CD4-positive, alpha-beta T cell treated with Interleukin-17A for 1 hour (primary cell): ENCODE data around the gene HLCS.
"Not testable (repeated sequence)": the region's sequence is repeated elsewhere in the genome, so short reads cannot be mapped to it uniquely, and the experiment has no call there.

Experiments
- DNase-seq: peaks from one replicate; pipeline ENCODE4 v3.0.0-alpha.2; 2020

HLCS gene

GRCh38 chr21:36845790-36846189 is 120.7 kb downstream of the HLCS start:
- DNase-seq: no peak

DNA sequence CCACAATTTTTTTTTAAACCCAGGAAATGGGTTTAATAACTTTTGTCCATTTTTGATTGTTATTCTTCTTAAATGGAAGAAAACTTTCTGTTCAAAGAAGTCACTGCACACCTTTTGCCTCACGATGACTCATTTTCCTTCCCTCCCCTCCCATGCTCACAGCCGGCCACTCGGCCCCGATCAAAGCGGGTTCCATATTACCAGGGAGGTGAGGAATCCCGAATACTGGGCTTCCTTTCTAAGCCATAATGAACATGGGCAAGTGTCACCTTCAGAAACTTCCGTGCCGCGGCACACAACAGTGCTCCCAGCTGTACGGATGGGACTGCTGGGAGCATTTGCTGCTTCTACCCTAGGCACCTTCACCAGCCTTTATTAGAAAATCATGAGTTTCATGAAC is 121.4 kb downstream of the HLCS start:
- no peak for DNase-seq

DNA sequence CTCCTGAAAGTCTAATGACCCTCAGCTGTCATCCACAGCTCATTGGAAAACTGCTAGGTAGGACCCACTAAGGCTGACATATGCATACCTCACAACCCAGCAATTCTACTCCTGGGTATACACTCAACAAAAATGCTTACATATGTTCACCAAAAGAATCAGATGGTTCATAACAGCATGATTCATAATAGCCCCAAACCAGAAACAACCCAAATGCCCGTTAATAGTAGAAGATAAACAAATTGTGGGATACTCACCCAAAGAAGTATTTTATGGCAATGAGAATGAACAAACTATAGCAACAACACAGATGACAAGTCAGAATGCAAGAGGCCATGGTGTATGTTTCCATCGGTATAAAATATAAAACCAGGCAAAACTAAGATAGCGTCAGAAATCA is 124.6 kb downstream of the HLCS start:
- no peak for DNase-seq

GRCh38 chr21:36839735-36840134 is 126.7 kb downstream of the HLCS start:
- no peak for DNase-seq

- no peak for DNase-seq
Observed at GRCh38 chr21:36839123-36839522, 127.3 kb downstream of the HLCS start.

DNA sequence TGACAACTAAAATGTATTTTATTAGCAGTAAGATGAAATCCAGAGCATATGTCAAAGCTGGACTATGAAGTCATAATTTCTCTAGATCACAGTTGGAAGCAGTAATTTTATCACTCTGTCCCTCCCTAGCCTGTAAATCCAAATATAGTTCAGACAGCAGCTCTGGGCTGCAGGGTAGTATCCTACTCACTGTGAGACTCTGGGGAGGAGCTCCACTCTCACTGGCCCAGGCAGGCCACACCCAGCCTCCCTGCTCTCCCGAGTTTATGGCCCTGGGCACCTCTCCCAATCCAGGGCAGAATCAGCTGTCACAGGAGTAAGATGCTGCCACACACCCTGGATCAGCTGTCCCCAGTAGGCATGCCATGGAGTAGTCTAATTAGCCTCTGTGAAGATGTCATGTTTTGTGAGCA is 131.1 kb downstream of the HLCS start:
- DNase-seq: no peak

DNA sequence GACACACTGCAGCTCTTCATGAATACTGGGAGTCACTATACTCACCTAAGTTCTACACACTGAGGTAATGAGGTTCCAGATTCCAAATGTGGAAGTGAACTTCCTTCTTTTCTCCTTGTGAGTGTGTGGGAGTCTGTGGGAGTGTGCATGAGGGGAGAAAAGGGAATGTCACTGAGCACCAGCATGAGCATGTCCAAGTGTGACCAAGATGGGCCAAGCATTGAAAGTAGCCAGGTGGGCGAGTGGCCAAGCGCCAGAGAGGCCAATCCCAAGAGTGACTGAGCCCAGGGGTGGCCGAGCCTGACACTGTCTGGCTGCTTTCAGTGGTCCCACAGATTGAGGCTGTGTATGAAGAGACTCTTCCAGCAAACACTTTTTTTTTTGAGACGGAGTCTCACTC is 132.3 kb downstream of the HLCS start:
- no peak for DNase-seq

- DNase-seq: no peak
Observed at GRCh38 chr21:36830100-36830499, 136.4 kb downstream of the HLCS start.

- DNase-seq: no peak
Observed at GRCh38 chr21:36828891-36829515, 137.5 kb downstream of the HLCS start.

DNA sequence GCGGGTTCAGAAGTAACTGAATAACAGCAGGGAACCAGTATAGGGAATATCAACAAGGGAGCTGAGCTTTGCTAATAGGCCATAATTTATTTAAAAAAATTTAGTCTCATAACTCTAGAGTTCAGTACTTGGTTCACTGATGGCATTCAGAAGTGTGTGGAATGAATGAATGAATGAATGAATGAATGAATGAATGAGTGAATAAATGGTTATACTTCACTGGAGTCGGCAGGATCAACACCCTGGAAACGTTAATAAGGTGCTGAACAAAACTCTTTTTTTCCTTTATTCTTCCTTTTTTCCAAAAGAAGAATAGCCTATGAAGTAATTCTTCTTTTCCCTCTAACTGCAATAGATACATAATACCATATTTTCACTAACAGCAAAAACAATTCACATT is 138.3 kb downstream of the HLCS start:
- no peak for DNase-seq

DNA sequence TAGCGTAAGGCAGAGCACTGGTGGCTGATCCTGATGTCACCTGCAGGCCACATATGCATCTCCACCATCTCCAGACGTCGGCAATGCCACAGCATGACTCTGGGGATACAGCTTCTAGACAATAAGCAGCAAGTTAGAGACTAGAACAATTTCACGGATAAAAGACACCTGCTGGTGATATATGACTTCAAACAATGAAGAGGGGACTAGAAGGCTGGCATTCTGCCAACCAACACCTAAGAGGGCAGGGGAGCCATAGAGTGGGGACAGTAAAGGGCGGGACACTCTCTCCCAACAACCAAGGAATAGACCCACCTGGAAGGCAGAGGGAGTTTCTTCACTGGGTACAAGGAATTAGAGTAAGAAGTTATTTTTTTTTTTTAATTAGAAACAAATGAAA is 140.8 kb downstream of the HLCS start:
- no peak for DNase-seq

- DNase-seq: no peak
Observed at GRCh38 chr21:36821032-36821299, 145.5 kb downstream of the HLCS start.

GRCh38 chr21:36820176-36821031 is 146.1 kb downstream of the HLCS start:
- DNase-seq: no peak

DNA sequence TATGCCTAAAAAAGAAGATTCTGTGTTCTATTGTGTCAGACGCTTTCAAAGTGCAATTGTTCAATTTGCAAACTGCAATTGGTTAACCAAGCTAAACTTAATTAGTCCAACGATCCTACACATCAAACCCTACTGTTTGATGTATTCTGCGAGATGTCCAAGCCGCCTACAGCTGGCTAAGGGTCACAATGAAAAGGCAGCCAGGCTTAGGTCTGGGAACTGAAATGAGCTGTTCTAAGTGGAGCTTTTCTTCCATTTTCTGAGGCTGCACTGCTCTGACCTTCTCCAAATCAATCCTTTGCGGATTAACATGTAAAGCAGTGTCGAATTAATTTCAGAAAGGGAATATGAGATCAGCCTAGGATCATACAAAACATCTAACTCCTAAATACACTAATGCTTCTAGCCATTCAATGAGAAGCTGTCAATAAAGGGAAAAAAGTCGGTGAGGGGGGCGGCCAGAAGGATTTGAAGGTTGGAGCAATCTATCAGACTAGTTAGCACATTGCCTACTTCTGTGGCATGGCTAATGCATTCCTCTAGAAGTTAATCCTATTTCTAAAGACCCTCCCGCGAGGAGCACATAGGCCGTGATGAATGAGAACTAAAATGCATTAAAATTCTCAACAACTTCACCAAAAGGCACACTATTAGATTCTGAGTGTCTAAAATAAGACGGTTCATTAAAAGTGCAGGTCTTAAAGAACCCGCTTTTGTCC is 148.6 kb downstream of the HLCS start:
- DNase-seq: no peak

- DNase-seq: no peak
Observed at GRCh38 chr21:36816561-36817130, 149.8 kb downstream of the HLCS start.

DNA sequence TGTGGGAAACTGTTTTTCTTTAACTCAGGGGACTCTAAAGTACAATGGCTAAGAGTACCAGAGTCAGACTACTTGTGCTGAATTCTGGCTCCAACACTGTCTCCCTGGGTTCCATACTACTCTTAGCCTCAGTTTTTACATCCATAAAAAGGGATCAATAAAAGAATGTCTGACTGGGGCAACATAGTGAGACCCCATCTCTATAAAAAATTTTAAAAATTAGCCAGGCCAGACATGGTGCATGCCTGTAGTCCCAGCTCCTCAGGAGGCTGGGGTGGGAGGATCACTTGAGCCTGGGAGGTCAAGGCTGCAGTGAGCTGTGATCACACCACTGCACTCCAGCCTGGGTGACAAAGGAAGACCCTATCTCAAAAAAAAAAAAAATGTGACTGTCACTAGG is 150.4 kb downstream of the HLCS start:
- not testable (repeated sequence) for DNase-seq

DNA sequence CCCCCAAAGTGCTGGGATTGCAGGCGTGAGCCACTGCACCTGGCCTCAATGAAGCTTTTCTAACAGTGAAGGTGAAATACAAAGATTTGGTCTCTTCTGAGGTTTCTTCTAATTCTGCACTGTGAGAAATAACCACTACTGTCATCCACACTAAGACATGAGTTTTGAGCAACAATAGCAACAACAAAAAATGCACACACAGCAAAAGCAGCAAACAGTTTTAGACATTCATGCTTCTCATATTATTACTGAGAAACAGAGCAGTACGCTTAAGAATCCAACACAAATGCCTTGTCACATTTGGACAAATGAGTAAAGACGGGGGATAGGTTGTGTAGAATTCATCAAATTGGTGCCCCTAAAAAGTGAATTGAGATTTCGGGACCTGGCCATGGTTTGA is 151.2 kb downstream of the HLCS start:
- DNase-seq: no peak

GRCh38 chr21:36813052-36813451 is 153.4 kb downstream of the HLCS start:
- DNase-seq: no peak

GRCh38 chr21:36811762-36812161 is 154.7 kb downstream of the HLCS start:
- no peak for DNase-seq

GRCh38 chr21:36810443-36810842 is 156.0 kb downstream of the HLCS start:
- DNase-seq: no peak

DNA sequence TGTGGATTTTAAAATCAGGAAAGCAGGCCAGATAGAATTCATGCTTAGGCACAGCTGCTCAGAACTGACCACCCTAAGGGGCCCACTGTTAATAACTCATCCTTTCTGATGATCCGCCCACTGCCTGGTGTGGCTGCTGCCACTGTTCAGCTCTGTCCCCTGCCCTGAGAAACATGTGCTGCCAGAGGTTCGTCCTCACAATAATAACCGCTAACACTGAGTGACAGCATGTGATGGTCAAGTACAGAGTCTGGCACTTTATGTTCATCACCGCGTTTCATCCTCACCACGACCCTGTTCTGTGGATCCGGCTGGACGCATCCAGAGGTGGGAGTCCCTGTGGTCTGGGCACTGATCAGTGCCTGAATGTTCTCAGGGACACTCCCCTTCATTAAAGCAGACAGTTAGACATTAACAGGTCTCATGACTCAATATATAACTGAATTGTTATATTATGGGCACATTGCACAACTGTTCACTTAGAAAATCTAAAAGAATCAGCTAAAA is 159.0 kb downstream of the HLCS start:
- no peak for DNase-seq

DNA sequence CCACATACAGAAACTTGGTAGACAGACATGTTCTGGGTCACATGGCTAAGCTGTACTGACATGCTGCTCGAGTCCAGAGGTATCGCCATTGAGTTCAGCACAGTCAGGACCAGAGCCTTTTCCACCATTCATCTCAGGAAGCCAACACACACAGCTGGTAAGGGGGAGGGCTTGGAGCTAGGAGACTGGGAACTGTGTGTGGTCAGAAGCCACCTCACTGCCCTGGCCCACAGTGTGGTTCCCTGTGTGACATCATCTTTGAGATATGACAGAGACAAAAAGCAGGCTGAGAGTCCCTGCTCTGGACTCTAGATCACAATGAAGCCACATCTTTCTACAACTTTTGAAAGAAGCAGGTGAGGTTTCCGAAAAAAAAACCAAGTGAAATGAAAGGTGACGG is 160.4 kb downstream of the HLCS start:
- no peak for DNase-seq

GRCh38 chr21:36804874-36805611 is 161.4 kb downstream of the HLCS start:
- DNase-seq: no peak
